Mesendoderm (in vitro differentiated cells): ENCODE data around the gene MED8.

Experiments
- DNase-seq: peaks from one replicate; pipeline ENCODE4 v3.0.0; 2013
- H2AK5ac ChIP-seq: 2 replicates; pipeline ENCODE4 v1.6.1; 2013; ENCODE audit warnings: low read length, inconsistent platforms
- H2BK120ac ChIP-seq: 2 replicates; pipeline ENCODE4 v1.6.1; 2013; ENCODE audit warnings: low read depth, mild to moderate bottlenecking, low read length, moderate library complexity, mixed read lengths
- H2BK15ac ChIP-seq: replicated peaks from 2 replicates; pipeline ENCODE4 v1.6.1; 2013; ENCODE audit warnings: low read depth, mild to moderate bottlenecking, moderate library complexity
- H2BK5ac ChIP-seq: 2 replicates; pipeline ENCODE4 v1.6.1; 2013; ENCODE audit warnings: low read length, inconsistent platforms
- H3K18ac ChIP-seq: 2 replicates; pipeline ENCODE4 v1.6.1; 2013; ENCODE audit warnings: mild to moderate bottlenecking, low read length, mixed read lengths
- H3K23ac ChIP-seq: one replicate; pipeline ENCODE4 v1.6.1; 2013; ENCODE audit warnings: low read length
- H3K27ac ChIP-seq: 2 replicates; pipeline ENCODE4 v1.5.1; 2013; ENCODE audit warnings: low read depth, mild to moderate bottlenecking, inconsistent platforms, low read length, moderate library complexity
- H3K27me3 ChIP-seq: 2 replicates; pipeline ENCODE4 v1.6.1; 2013; ENCODE audit warnings: low read length, control low read depth, mild to moderate bottlenecking, inconsistent platforms; ENCODE audit not compliant: insufficient read depth, poor library complexity
- H3K36me3 ChIP-seq: 2 replicates; pipeline ENCODE4 v1.6.1; 2013; ENCODE audit warnings: low read length, inconsistent platforms; ENCODE audit not compliant: control insufficient read depth, insufficient read depth
- H3K4ac ChIP-seq: one replicate; pipeline ENCODE4 v1.6.1; 2013; ENCODE audit warnings: low read depth, mild to moderate bottlenecking, low read length, moderate library complexity
- H3K4me1 ChIP-seq: 2 replicates; pipeline ENCODE4 v1.6.1; 2013; ENCODE audit warnings: low read depth, low read length, inconsistent platforms; ENCODE audit not compliant: control insufficient read depth
- H3K4me2 ChIP-seq: 2 replicates; pipeline ENCODE4 v1.6.1; 2013; ENCODE audit warnings: low read length
- H3K4me3 ChIP-seq: 2 replicates; pipeline ENCODE4 v1.5.1; 2013; ENCODE audit warnings: mild to moderate bottlenecking, low read length
- H3K56ac ChIP-seq: one replicate; pipeline ENCODE4 v1.6.1; 2013; ENCODE audit warnings: low read length
- H3K79me1 ChIP-seq: 2 replicates; pipeline ENCODE4 v1.6.1; 2013; ENCODE audit warnings: low read length, inconsistent platforms
- H3K79me2 ChIP-seq: 2 replicates; pipeline ENCODE4 v1.6.1; 2013; ENCODE audit warnings: mild to moderate bottlenecking, low read length; ENCODE audit not compliant: control insufficient read depth, insufficient read depth
- H3K9ac ChIP-seq: 2 replicates; pipeline ENCODE4 v1.6.1; 2013; ENCODE audit warnings: low read length, inconsistent platforms
- H4K5ac ChIP-seq: one replicate; pipeline ENCODE4 v1.6.1; 2013; ENCODE audit warnings: low read length
- H4K8ac ChIP-seq: one replicate; pipeline ENCODE4 v1.6.1; 2013; ENCODE audit warnings: low read depth, mild to moderate bottlenecking, control low read depth, low read length, moderate library complexity
- WGBS: extraction: QIAGEN DNeasy Blood & Tissue Kit; methylation state at CpG from one replicate; pipeline ENCODE4 v1.1.7; 2013; ENCODE audit warnings: low lambda C conversion rate, missing lambda C conversion rate; ENCODE audit not compliant: insufficient coverage; ENCODE audit errors: extremely low coverage; 5-methylcytosine and 5-hydroxymethylcytosine counted together

The MED8 gene

GRCh38 chr1:43365678-43366077 is 23.9 kb downstream of the MED8 start:
- Histone ChIP-seq H3K27me3 (no peaks in the 10 kb centered on the region), H3K56ac (peak overlapping the region; percentile 49), H2AK5ac (no peak overlapping the region), H3K18ac (no peak overlapping the region), H3K79me2 (peaks cover 17% of the 10 kb centered on the region), H3K4me1 (peaks cover 17% of the 10 kb centered on the region), H2BK15ac (no peak overlapping the region), H2BK120ac (no peak overlapping the region), H3K4me2 (peak overlapping the region; percentile 26), H3K4me3 (no peak overlapping the region), H3K23ac (no peak overlapping the region), H3K79me1 (peaks cover 28% of the 10 kb centered on the region), H4K8ac (no peak overlapping the region), H2BK5ac (no peak overlapping the region), H3K4ac (no peak overlapping the region), H4K5ac (no peak overlapping the region), H3K36me3 (peaks cover 20% of the 10 kb centered on the region), H3K9ac (peak overlapping the region; percentile 46), H3K27ac (no peak overlapping the region)
- no peak for DNase-seq
- WGBS: no CpG with 5 or more reads among the region's 2 CpGs

GRCh38 chr1:43363935-43364525 is 25.6 kb downstream of the MED8 start:
- Histone ChIP-seq H3K4ac (no peak overlapping the region), H3K56ac (no peak overlapping the region), H3K18ac (no peak overlapping the region), H2BK5ac (no peak overlapping the region), H3K9ac (no peak overlapping the region), H4K8ac (no peak overlapping the region), H2AK5ac (no peak overlapping the region), H4K5ac (no peak overlapping the region), H3K4me2 (no peak overlapping the region), H3K36me3 (peaks cover 26% of the 10 kb centered on the region), H2BK15ac (no peak overlapping the region), H2BK120ac (no peak overlapping the region), H3K4me3 (no peak overlapping the region), H3K79me1 (peaks cover 36% of the 10 kb centered on the region), H3K27ac (no peak overlapping the region), H3K4me1 (peaks cover 23% of the 10 kb centered on the region), H3K79me2 (peaks cover 34% of the 10 kb centered on the region), H3K27me3 (no peaks in the 10 kb centered on the region), H3K23ac (no peak overlapping the region)
- DNase-seq: no peak
- WGBS: no CpG with 5 or more reads among the region's 5 CpGs

- WGBS: no CpG with 5 or more reads among the region's 9 CpGs
- peaks cover 35% of the 10 kb centered on the region for H3K79me2 ChIP-seq
- H3K4me2 ChIP-seq: no peak overlapping the region
- H3K23ac ChIP-seq: no peak overlapping the region
- no peak overlapping the region for H3K4ac ChIP-seq
- H3K18ac ChIP-seq: no peak overlapping the region
- no peak overlapping the region for H2AK5ac ChIP-seq
- no peak overlapping the region for H3K9ac ChIP-seq
- H4K8ac ChIP-seq: no peak overlapping the region
- no peak overlapping the region for H2BK15ac ChIP-seq
- no peak overlapping the region for H3K56ac ChIP-seq
- H3K79me1 ChIP-seq: peaks cover 36% of the 10 kb centered on the region
- peaks cover 26% of the 10 kb centered on the region for H3K36me3 ChIP-seq
- H2BK5ac ChIP-seq: no peak overlapping the region
- DNase-seq: no peak
- no peaks in the 10 kb centered on the region for H3K27me3 ChIP-seq
- no peak overlapping the region for H3K27ac ChIP-seq
- no peak overlapping the region for H3K4me3 ChIP-seq
- no peak overlapping the region for H2BK120ac ChIP-seq
- peaks cover 20% of the 10 kb centered on the region for H3K4me1 ChIP-seq
- no peak overlapping the region for H4K5ac ChIP-seq
Measured at GRCh38 chr1:43363283-43363934, 26.2 kb downstream of the MED8 start.

- H3K27ac ChIP-seq: no peak overlapping the region
- H3K36me3 ChIP-seq: peaks cover 26% of the 10 kb centered on the region
- H3K9ac ChIP-seq: peak overlapping the region; percentile 95
- H3K4me1 ChIP-seq: peaks cover 15% of the 10 kb centered on the region
- no peak overlapping the region for H4K8ac ChIP-seq
- WGBS: no CpG with 5 or more reads among the region's 4 CpGs
- no peaks in the 10 kb centered on the region for H3K27me3 ChIP-seq
- no peak overlapping the region for H3K23ac ChIP-seq
- H2AK5ac ChIP-seq: no peak overlapping the region
- no peak overlapping the region for H3K4ac ChIP-seq
- H3K18ac ChIP-seq: no peak overlapping the region
- no peak overlapping the region for H2BK5ac ChIP-seq
- no peak overlapping the region for H4K5ac ChIP-seq
- H3K4me2 ChIP-seq: peak overlapping the region; percentile 26
- no peak for DNase-seq
- no peak overlapping the region for H2BK15ac ChIP-seq
- H3K79me2 ChIP-seq: peaks cover 29% of the 10 kb centered on the region
- peaks cover 26% of the 10 kb centered on the region for H3K79me1 ChIP-seq
- H3K56ac ChIP-seq: peak overlapping the region; percentile 96
- no peak overlapping the region for H2BK120ac ChIP-seq
- H3K4me3 ChIP-seq: no peak overlapping the region
Measured at GRCh38 chr1:43360616-43361015, 29.0 kb downstream of the MED8 start.

- H3K79me2 ChIP-seq: peaks cover 26% of the 10 kb centered on the region
- H2BK120ac ChIP-seq: no peak overlapping the region
- no peak overlapping the region for H3K23ac ChIP-seq
- peak overlapping the region; percentile 92 for H3K4me3 ChIP-seq
- H3K79me1 ChIP-seq: peaks cover 20% of the 10 kb centered on the region
- H2BK15ac ChIP-seq: no peak overlapping the region
- H3K4ac ChIP-seq: no peak overlapping the region
- no peak overlapping the region for H3K27ac ChIP-seq
- H4K8ac ChIP-seq: no peak overlapping the region
- no CpG with 5 or more reads among the region's 11 CpGs for WGBS
- no peak overlapping the region for H2AK5ac ChIP-seq
- H3K56ac ChIP-seq: peak overlapping the region; percentile 96
- no peak overlapping the region for H2BK5ac ChIP-seq
- H3K9ac ChIP-seq: peak overlapping the region; percentile 95
- H4K5ac ChIP-seq: no peak overlapping the region
- DNase-seq: peak; percentile 35
- H3K18ac ChIP-seq: no peak overlapping the region
- H3K4me1 ChIP-seq: peaks cover 13% of the 10 kb centered on the region
- peaks cover 25% of the 10 kb centered on the region for H3K36me3 ChIP-seq
- H3K4me2 ChIP-seq: peak overlapping the region; percentile 26
- no peaks in the 10 kb centered on the region for H3K27me3 ChIP-seq
Measured at GRCh38 chr1:43359696-43360095, 29.9 kb downstream of the MED8 start.
